DOHH2 (cell line): Measurements from ENCODE around the gene HIVEP3.

Experiments
- EZH2phosphoT487 ChIP-seq: fragments of 200-600 bp; sonication (generic); IDR thresholded peaks from 2 replicates; pipeline ENCODE4 v1.6.1; 2017; ENCODE audit warnings: borderline replicate concordance, mild to moderate bottlenecking, antibody characterized with exemption, low read length, moderate library complexity, mixed read lengths
- TF ChIP-seq, protein P1 (sequence below): fragments of 200-600 bp; sonication (generic); IDR thresholded peaks from one replicate; pipeline ENCODE4 v1.5.1; 2014; ENCODE audit warnings: antibody characterized with exemption, mild to moderate bottlenecking, low read depth, low read length; ENCODE audit not compliant: poor library complexity, severe bottlenecking

DNA sequence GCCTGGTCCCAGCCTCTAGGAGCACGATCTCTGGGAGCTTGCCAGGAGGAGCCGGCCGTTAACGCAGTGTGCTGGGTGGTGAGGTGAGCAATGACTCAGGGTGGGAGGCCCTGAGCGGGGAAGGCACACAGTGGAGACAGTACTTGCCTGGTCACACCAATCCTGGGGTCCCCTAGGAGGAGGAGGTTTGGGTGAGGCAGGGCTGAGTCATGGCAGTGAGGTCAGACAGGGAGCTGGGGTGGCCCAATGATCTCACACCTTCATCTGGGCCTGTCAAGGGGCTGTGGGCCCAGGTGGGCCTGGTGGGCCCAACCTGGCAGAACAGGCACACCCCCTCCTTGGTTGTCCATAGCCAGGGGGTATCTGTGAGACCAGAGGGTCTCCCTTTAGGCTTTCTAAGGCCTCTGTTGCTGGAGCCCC lies 425.6 kb downstream of the HIVEP3 start:
- TF ChIP-seq, protein P1, sequence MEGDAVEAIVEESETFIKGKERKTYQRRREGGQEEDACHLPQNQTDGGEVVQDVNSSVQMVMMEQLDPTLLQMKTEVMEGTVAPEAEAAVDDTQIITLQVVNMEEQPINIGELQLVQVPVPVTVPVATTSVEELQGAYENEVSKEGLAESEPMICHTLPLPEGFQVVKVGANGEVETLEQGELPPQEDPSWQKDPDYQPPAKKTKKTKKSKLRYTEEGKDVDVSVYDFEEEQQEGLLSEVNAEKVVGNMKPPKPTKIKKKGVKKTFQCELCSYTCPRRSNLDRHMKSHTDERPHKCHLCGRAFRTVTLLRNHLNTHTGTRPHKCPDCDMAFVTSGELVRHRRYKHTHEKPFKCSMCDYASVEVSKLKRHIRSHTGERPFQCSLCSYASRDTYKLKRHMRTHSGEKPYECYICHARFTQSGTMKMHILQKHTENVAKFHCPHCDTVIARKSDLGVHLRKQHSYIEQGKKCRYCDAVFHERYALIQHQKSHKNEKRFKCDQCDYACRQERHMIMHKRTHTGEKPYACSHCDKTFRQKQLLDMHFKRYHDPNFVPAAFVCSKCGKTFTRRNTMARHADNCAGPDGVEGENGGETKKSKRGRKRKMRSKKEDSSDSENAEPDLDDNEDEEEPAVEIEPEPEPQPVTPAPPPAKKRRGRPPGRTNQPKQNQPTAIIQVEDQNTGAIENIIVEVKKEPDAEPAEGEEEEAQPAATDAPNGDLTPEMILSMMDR: no peak
- TF ChIP-seq EZH2phosphoT487: no peak
